HG03521 (cell line): ENCODE measurements around the gene BCOR.

Experiments used
- ATAC-seq: cut with Tn5 transposase; IDR thresholded peaks from one replicate; pipeline ENCODE4 v1.9.1; 2021; ENCODE audit warnings: mild to moderate bottlenecking, moderate library complexity; ENCODE audit not compliant: unreplicated experiment

BCOR gene

GRCh38 chrX:40007131-40007755 lies 90.5 kb downstream of the BCOR start:
- no peak for ATAC-seq

DNA sequence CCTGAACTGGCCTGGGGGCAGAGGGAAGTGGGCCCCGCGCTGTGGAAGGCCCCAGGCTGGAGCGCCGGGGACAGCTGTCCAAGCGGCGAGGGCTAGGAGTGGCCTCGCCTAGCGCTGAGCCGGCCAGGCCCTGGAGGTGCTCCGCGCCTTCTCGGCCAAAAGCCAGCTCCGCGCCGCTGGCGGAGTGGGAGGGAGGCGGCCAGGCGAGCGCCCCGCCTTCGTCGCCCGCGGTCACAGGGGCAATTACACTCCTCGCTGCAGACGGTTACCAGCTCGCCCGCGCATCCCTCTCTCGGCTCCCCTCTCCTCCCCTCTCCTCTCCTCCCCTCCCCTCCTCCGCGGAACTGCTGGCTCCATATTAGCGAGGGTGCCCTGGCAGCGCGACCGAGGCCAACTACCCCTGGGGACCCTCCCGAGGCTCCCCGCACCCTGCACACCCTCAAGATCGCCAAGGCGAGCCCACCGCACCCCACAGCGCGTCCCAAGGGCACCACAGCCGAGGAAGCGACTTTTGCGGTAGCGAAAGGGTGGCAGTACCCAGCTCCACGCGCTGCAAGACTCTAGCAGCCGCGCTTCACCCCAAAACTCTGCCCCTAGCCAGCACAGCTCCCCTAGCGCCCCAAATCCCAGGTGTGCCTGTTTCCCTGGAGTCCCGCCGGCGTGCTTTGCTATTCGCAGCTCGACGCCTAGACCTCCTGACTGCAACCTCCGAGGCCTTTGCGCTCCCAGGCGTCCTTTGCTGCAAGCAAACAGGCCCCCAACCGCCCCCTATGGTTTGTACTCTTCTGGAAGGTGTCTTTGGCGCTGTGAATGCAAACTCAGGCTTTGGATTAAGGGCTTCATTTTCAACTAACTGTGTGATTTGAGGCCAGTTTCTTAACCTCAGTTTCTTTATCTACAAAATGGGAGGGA lies 91.4 kb downstream of the BCOR start:
- no peak for ATAC-seq

GRCh38 chrX:40005292-40006011 lies 92.3 kb downstream of the BCOR start:
- no peak for ATAC-seq

DNA sequence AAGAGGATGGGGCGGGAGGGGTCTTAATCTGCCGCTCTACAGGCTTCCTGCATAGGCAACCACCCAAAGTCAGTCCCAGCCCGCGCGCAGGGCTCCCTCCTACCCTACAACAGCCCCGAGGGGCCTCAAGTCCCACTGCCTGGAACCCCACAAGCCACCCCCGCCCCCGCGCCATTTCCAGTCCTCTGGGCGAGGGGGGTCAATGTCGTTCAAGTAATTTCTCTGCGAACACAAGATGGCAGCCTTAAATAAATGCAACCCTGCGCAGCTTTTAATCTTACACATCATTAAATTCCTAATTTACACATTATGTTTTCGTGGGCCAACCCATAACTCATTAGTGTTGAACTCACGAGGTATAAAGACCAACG lies 92.9 kb downstream of the BCOR start:
- no peak for ATAC-seq

- ATAC-seq, result no peak
These were observed 93.6 kb downstream of the BCOR start for GRCh38 chrX:40004246-40004535.

DNA sequence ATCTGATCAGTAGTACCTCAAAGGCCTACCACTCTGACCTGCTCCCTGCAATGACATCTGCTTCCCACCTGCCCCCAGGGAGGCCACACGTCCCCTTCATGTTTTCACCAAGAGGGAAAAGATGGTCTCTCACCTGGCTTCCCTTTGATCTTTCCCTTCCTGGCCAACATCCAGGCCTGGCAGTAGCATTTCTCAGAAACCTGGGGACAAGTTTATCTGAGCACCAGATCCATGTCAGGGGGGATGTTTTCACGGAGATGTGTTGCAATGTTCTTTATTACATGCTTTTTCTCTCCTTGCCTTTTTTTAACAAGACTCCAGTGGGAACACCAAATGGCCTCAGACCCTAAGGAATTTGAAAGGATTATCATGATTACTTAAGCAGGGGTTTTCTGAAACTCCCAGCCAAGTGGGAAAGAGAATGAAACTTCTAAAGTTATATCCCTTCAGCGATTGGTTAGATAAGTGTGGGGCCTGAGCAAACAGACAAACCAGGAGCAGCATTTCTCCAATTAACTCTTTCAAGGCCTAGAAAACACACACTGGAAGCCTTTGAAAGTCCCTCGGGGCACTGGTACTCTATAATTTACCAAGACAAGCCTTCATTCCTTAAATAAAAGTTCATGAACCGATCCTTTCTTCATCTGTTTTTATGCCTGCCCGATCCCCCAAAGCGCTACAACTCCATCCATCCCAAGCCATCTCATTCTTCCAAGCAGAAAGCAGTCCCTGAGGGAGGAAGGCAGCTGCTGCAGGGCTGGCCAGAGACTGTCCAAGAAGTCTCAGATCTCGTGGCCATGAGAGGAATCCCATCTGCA lies 94.1 kb downstream of the BCOR start:
- no peak for ATAC-seq

DNA sequence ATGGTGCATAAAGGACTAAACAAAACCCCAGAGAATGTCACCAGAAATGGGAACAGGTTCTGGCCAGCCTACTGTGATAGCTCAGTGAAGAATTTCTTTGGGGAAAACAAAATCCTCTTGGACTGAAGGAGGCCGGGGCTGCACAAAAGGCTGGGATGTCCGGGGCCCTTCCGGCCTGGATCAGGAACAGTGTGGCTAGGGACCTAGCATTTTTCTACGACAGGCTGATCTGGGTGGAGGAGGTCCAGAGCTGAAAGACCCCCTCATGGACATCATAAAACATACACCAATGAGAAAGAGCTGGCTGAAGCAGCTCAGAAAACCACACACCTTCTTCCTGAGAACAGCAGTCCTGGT lies 94.7 kb downstream of the BCOR start:
- no peak for ATAC-seq
